H1 (cell line): ENCODE data around the gene IGSF9. TPM values are rescaled to one million over a fixed set of nuclear protein-coding genes. Genes with fewer than 3 reads are reported as not detected.

Source experiments
- CTCF ChIA-PET: fragments of 300-600 bp; sonication (Branson Sonifier 250); formaldehyde crosslinking; loops from one replicate; lab custom pipeline; 2021; ENCODE audit not compliant: partially characterized antibody; lab: Charles Lee
- POLR2A ChIA-PET: fragments of 300-600 bp; sonication (Branson Sonifier 250); formaldehyde crosslinking; loops from one replicate; lab custom pipeline; 2021; ENCODE audit warnings: inconsistent platforms; ENCODE audit not compliant: partially characterized antibody; lab: Charles Lee
- DNase-seq, 2 experiments: peaks; one replicate each; pipeline versions ENCODE4 v3.0.0 to v3.0.0-alpha.2; 2010 to 2022; ENCODE audit warnings: low spot score in 2 of 2, low read depth in 1 of 2, mixed read lengths in 1 of 2
- FAIRE-seq: peaks from 2 replicates; lab custom pipeline; 2011; peaks lifted over from hg19 to GRCh38; lab: Jason Lieb, UNC
- H2AFZ ChIP-seq: 2 replicates; pipeline ENCODE4 v1.8.1; 2012; ENCODE audit warnings: low read length, inconsistent platforms
- H2AK5ac ChIP-seq: 2 replicates; pipeline ENCODE4 v1.6.1; 2013; ENCODE audit warnings: low read depth, low read length
- H2BK120ac ChIP-seq: replicated peaks from 2 replicates; pipeline ENCODE3; 2013; ENCODE audit warnings: low read depth, low read length, inconsistent platforms
- H2BK12ac ChIP-seq: 2 replicates; pipeline ENCODE4 v1.6.1; 2013; ENCODE audit warnings: low read depth, low read length
- H2BK15ac ChIP-seq: 2 replicates; pipeline ENCODE4 v1.6.1; 2013; ENCODE audit warnings: low read length
- H2BK20ac ChIP-seq: 2 replicates; pipeline ENCODE4 v1.6.1; 2013; ENCODE audit warnings: low read length
- H2BK5ac ChIP-seq: 2 replicates; pipeline ENCODE4 v1.6.1; 2013; ENCODE audit warnings: low read depth, low read length
- H3K14ac ChIP-seq: 2 replicates; pipeline ENCODE4 v1.6.1; 2013; ENCODE audit warnings: inconsistent platforms; ENCODE audit not compliant: insufficient read length
- H3K18ac ChIP-seq: 2 replicates; pipeline ENCODE4 v1.6.1; 2013; ENCODE audit warnings: low read length; ENCODE audit errors: extremely low read depth
- H3K23ac ChIP-seq: 2 replicates; pipeline ENCODE4 v1.6.1; 2013; ENCODE audit warnings: inconsistent platforms; ENCODE audit not compliant: insufficient read length
- H3K23me2 ChIP-seq: 2 replicates; pipeline ENCODE4 v1.6.1; 2013; ENCODE audit warnings: low read depth, low read length
- H3K27ac ChIP-seq: 2 replicates; pipeline ENCODE4 v1.6.1; 2011; ENCODE audit warnings: low read depth, low read length, inconsistent platforms
- H3K27me3 ChIP-seq, 4 experiments: replicated peaks in 1 of 4; 1 replicate in 1 of 4; 2 replicates in 3 of 4; pipeline versions ENCODE4 v1.6.1 to v1.8.1; 2011 to 2013; ENCODE audit warnings: low read length in 3 of 4, mild to moderate bottlenecking in 3 of 4, inconsistent platforms in 2 of 4, mixed read lengths in 2 of 4, moderate library complexity in 1 of 4; ENCODE audit not compliant: control insufficient read depth in 3 of 4, insufficient read depth in 3 of 4; ENCODE audit errors: extremely low read depth in 1 of 4
- H3K36me3 ChIP-seq, 4 experiments: 2 replicates each; pipeline versions ENCODE4 v1.6.1 to v1.8.1; 2011 to 2013; ENCODE audit warnings: mild to moderate bottlenecking in 4 of 4, low read length in 3 of 4, moderate library complexity in 2 of 4, control low read depth in 1 of 4, inconsistent platforms in 1 of 4; ENCODE audit not compliant: insufficient read depth in 4 of 4, control insufficient read depth in 2 of 4
- H3K4ac ChIP-seq: replicated peaks from 2 replicates; pipeline ENCODE3; 2013; ENCODE audit warnings: low read length, low read depth, mixed read lengths, inconsistent platforms; ENCODE audit not compliant: insufficient read length
- H3K4me1 ChIP-seq, 4 experiments: replicated peaks in 1 of 4; 1 replicate in 1 of 4; 2 replicates in 3 of 4; pipeline versions ENCODE4 v1.6.1 to v1.8.1; 2011 to 2013; ENCODE audit warnings: low read length in 3 of 4, inconsistent platforms in 2 of 4, mixed read lengths in 1 of 4; ENCODE audit not compliant: insufficient read depth in 4 of 4, control insufficient read depth in 3 of 4
- H3K4me2 ChIP-seq, 2 experiments: 2 replicates each; pipeline versions ENCODE4 v1.6.1 to v1.8.1; 2011 to 2013; ENCODE audit warnings: low read depth in 2 of 2, low read length in 2 of 2, control low read depth in 1 of 2, inconsistent platforms in 1 of 2, mild to moderate bottlenecking in 1 of 2; ENCODE audit not compliant: insufficient read depth in 1 of 2
- H3K4me3 ChIP-seq, 4 experiments: fragments of 200-600, 300-600 bp in 1 of 4; sonication (generic), shearing (Covaris generic), sonication (Bioruptor Twin) in 1 of 4; 2 replicates each; pipeline versions ENCODE4 v1.5.1 to v1.8.1; 2011 to 2016; ENCODE audit warnings: low read length in 4 of 4, low read depth in 3 of 4, control low read depth in 2 of 4, inconsistent platforms in 2 of 4, mild to moderate bottlenecking in 2 of 4, mixed read lengths in 1 of 4, moderate library complexity in 1 of 4; ENCODE audit not compliant: insufficient read depth in 2 of 4; ENCODE audit errors: extremely low read depth in 1 of 4
- H3K56ac ChIP-seq: replicated peaks from 2 replicates; pipeline ENCODE3; 2013; ENCODE audit warnings: low read depth, mild to moderate bottlenecking, mixed read lengths, low read length, inconsistent platforms; ENCODE audit not compliant: insufficient read length
- H3K79me1 ChIP-seq: 2 replicates; pipeline ENCODE4 v1.6.1; 2013; ENCODE audit warnings: low read depth, low read length, control low read depth
- H3K79me2 ChIP-seq, 2 experiments: 2 replicates each; pipeline versions ENCODE4 v1.6.1 to v1.8.1; 2012 to 2013; ENCODE audit warnings: low read length in 2 of 2, mild to moderate bottlenecking in 2 of 2, inconsistent platforms in 1 of 2; ENCODE audit not compliant: insufficient read depth in 2 of 2, control insufficient read depth in 1 of 2
- H3K9ac ChIP-seq, 4 experiments: replicated peaks in 1 of 4; 1 replicate in 1 of 4; 2 replicates in 3 of 4; pipeline versions ENCODE4 v1.6.1 to v1.8.1; 2011 to 2013; ENCODE audit warnings: low read depth in 3 of 4, low read length in 3 of 4, control low read depth in 2 of 4, mild to moderate bottlenecking in 2 of 4, moderate library complexity in 2 of 4, inconsistent platforms in 1 of 4; ENCODE audit errors: extremely low read depth in 1 of 4
- H3K9me3 ChIP-seq, 2 experiments: 2 replicates each; pipeline versions ENCODE4 v1.6.1 to v1.8.1; 2012 to 2013; ENCODE audit warnings: mild to moderate bottlenecking in 2 of 2, moderate library complexity in 2 of 2, control low read depth in 1 of 2, inconsistent platforms in 1 of 2, low read depth in 1 of 2, low read length in 1 of 2, mixed read lengths in 1 of 2; ENCODE audit not compliant: insufficient read depth in 2 of 2
- H4K20me1 ChIP-seq, 2 experiments: replicated peaks in 1 of 2; 2 replicates each; pipeline versions ENCODE3 to v1.8.1; 2011 to 2013; ENCODE audit warnings: inconsistent platforms in 2 of 2, low read length in 2 of 2, mild to moderate bottlenecking in 1 of 2; ENCODE audit not compliant: insufficient read depth in 2 of 2, control insufficient read depth in 1 of 2
- H4K5ac ChIP-seq: 2 replicates; pipeline ENCODE4 v1.6.1; 2013; ENCODE audit warnings: low read length, low read depth, mixed read lengths, inconsistent platforms; ENCODE audit not compliant: insufficient read length
- H4K8ac ChIP-seq: 2 replicates; pipeline ENCODE4 v1.8.0; 2013; ENCODE audit warnings: mild to moderate bottlenecking, moderate library complexity, low read length, inconsistent platforms; ENCODE audit not compliant: insufficient read depth; ENCODE audit errors: extremely low read depth
- H4K91ac ChIP-seq: replicated peaks from 2 replicates; pipeline ENCODE3; 2013; ENCODE audit warnings: low read length, mixed read lengths, inconsistent platforms; ENCODE audit not compliant: insufficient read length
- BCL11A ChIP-seq, 2 experiments: IDR thresholded peaks; one replicate each; pipeline ENCODE4 v1.6.1; 2011; ENCODE audit warnings: low read depth in 2 of 2, low read length in 2 of 2, mild to moderate bottlenecking in 2 of 2
- FOSL1 ChIP-seq: IDR thresholded peaks from 2 replicates; pipeline ENCODE4 v1.6.1; 2011; ENCODE audit warnings: mild to moderate bottlenecking, low read depth, low read length, moderate library complexity; ENCODE audit not compliant: insufficient read depth
- JUND ChIP-seq: IDR thresholded peaks from 2 replicates; pipeline ENCODE4 v1.6.1; 2011; ENCODE audit warnings: mild to moderate bottlenecking, improper control_type of control experiment, low read length
- POU5F1 ChIP-seq: IDR thresholded peaks from 2 replicates; pipeline ENCODE4 v1.6.1; 2011; ENCODE audit warnings: low read depth, mild to moderate bottlenecking, low read length, moderate library complexity
- SRF ChIP-seq: IDR thresholded peaks from 2 replicates; pipeline ENCODE4 v1.6.1; 2011; ENCODE audit warnings: mild to moderate bottlenecking, low read depth, low read length, moderate library complexity
- WGBS, 2 experiments: shearing (Covaris generic) in 1 of 2; methylation state at CpG; one replicate each; pipeline versions ENCODE4 v1.1.6 to v1.1.7; 2013 to 2015; ENCODE audit warnings: low lambda C conversion rate in 2 of 2, mixed read lengths in 2 of 2, inconsistent platforms in 1 of 2, low coverage in 1 of 2, missing lambda C conversion rate in 1 of 2; ENCODE audit not compliant: insufficient replicate concordance in 2 of 2, insufficient coverage in 1 of 2, insufficient read length in 1 of 2; ENCODE audit errors: extremely low coverage in 1 of 2, missing lambda C conversion rate in 1 of 2; 5-methylcytosine and 5-hydroxymethylcytosine counted together
- polyA plus RNA-seq, 7 experiments: library from polyadenylated mRNA; depleted of rRNA in 3 of 7; stranded (reverse) in 5 of 7; unstranded in 2 of 7; fragments of >200 nt in 5 of 7; fragments of 200-250 nt in 2 of 7; gene quantifications; 1 replicate in 5 of 7; 2 replicates in 1 of 7; 4 replicates in 1 of 7; pipeline versions ENCODE4 v1.2.1 to v1.2.3, GENCODE V29; 2011 to 2013; ENCODE audit warnings: missing spikeins in 2 of 7, mixed read lengths in 2 of 7
- total RNA-seq: library from RNA; stranded (reverse); fragmentation: NEBNext Ultra II Directional; extraction: Animal tissue kit (Norgen Biotek cat#: 25700); gene quantifications from 2 replicates; pipeline ENCODE4 v1.2.1, GENCODE V29; 2021

Gene IGSF9
- total and polyA plus RNA-seq, 2 of the 8 experiments (the other 6 are each of a cell fraction or from before 2014, with no cell fraction given), result 10.9 to 28.1 TPM

DNA sequence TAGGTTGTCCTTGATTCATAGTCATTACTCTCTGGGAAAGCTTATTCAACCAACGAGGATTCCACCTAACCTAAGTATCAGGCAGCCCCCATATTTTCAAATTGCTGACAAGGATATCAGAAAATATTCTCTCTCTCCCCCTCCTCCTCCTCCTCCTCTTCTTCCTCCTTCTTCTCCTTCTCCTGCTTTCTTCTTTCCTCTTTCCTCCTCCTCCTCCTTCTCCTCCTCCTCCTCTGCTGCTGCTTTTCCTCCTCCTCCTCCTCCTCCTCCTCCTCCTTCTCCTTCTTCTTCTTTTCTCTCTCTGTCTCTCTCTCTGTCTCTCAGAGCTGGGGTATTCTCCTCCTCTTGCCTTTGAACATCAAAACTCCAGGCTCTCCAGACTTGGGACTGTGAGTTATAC is 2.5 kb upstream of the IGSF9 start:
- H2BK15ac ChIP-seq, result no peak overlapping the region
- H3K79me2 ChIP-seq, result peaks cover 3 to 12% of the 10 kb centered on the region in 2 experiments; a peak in 2 of 4 replicates
- no peak overlapping the region for H3K9ac ChIP-seq
- H3K4me1 ChIP-seq, result peaks cover 7 to 15% (median 11%) of the 10 kb centered on the region in 4 experiments
- no peak overlapping the region for H2AK5ac ChIP-seq
- 100% methylated on average over 1 of the region's 1 CpG; no CpG with 5 or more reads in 1 of the 2 experiments for WGBS, 2 experiments
- ChIA-PET CTCF (interaction anchor here (0.9 to 35.5 kb wide), 4 partner anchors 11 to 82 kb away, joined by 3 to 696 read pairs (median 67); no protein-coding TSS in a partner anchor), POLR2A (interaction anchor here (0.8 to 1.4 kb wide), 2 partner anchors 10 to 60 kb away, joined by 3 read pairs; no protein-coding TSS in a partner anchor)
- H3K4me3 ChIP-seq, result no peak overlapping the region
- no peak overlapping the region for H4K5ac ChIP-seq
- no peak for TF ChIP-seq POU5F1
- TF ChIP-seq FOSL1, result no peak
- TF ChIP-seq SRF, result no peak
- TF ChIP-seq BCL11A (IDR thresholded peaks at IDR 0.05; ENCODE audit: low read depth in 2 of 2, low read length in 2 of 2), result no peak
- TF ChIP-seq JUND, result no peak
- no peaks in the 10 kb centered on the region for H3K27me3 ChIP-seq
- no peak overlapping the region for H3K4me2 ChIP-seq
- no peak overlapping the region for H4K8ac ChIP-seq
- H2BK5ac ChIP-seq, result no peak overlapping the region
- H2BK12ac ChIP-seq, result no peak overlapping the region
- H3K9me3 ChIP-seq, result no peaks in the 10 kb centered on the region
- H3K79me1 ChIP-seq, result peaks cover 2% of the 10 kb centered on the region; the same call in 1 of the 2 replicates
- H3K4ac ChIP-seq, result no peak overlapping the region
- H3K14ac ChIP-seq, result no peak overlapping the region
- peaks cover 10% of the 10 kb centered on the region; the same call in 1 of the 2 replicates for H3K23me2 ChIP-seq
- no peak overlapping the region for H2BK20ac ChIP-seq
- no peaks in the 10 kb centered on the region for H4K20me1 ChIP-seq
- no peak for DNase-seq
- no peak overlapping the region for H3K23ac ChIP-seq
- no peak overlapping the region for H2AFZ ChIP-seq
- no peak overlapping the region for H3K18ac ChIP-seq
- no peak for FAIRE-seq
- no peaks in the 10 kb centered on the region for H3K36me3 ChIP-seq
- H3K27ac ChIP-seq, result no peak overlapping the region
- no peak overlapping the region for H2BK120ac ChIP-seq
- no peak overlapping the region for H3K56ac ChIP-seq
- no peak overlapping the region for H4K91ac ChIP-seq
